ENCODE results near the gene TBC1D2. TPM values are rescaled to one million over a fixed set of nuclear protein-coding genes. Genes with fewer than 3 reads are reported as not detected.

Gene TBC1D2
- total and polyA plus RNA-seq, 4 donors: 2.8 to 5.1 (median 3.7) TPM

DNA sequence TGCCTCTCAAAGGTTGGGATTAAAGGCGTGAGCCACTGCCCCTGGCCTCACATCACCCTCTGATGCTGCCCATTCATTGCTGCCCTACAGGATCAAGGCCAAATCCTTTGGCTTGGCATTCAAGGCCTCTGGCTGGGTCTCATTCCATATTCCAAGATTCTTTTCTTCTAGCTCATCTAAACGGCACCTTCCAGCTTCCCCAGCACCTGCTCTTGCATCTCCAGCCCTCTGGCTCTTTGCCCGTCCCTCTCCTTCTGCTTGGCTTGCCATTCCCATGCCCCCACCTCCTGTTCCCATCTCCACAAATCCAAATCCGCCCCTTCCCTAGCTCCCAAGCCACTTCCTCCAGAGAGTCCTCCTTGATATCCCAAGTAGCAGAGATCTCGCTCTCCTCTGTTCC is 96.1 kb downstream of the TBC1D2 start:
- no peak overlapping the region for H3K9ac ChIP-seq (ENCODE audit: low read depth in 1 of 2, low read length in 2 of 2)
- DNase-seq (ENCODE audit: low spot score): no peak
- peaks cover 0 to 2% (median 0%) of the 10 kb centered on the region in 4 donors for H3K36me3 ChIP-seq (ENCODE audit: control insufficient read depth in 4 of 4, insufficient read depth in 3 of 4, low read depth in 1 of 4, low read length in 3 of 4)
- H3K9me3 ChIP-seq (ENCODE audit: control insufficient read depth in 4 of 4, low read length in 3 of 4): no peaks in the 10 kb centered on the region
- peaks cover 4 to 21% (median 14%) of the 10 kb centered on the region in 4 donors for H3K4me1 ChIP-seq (ENCODE audit: control insufficient read depth in 4 of 4, insufficient read depth in 4 of 4, low read length in 3 of 4)
- no peak overlapping the region for H3K4me3 ChIP-seq (ENCODE audit: low read depth in 1 of 3, low read length in 3 of 3)
- no peak for TF ChIP-seq ATF3 (IDR thresholded peaks at IDR 0.05)
- no peak for TF ChIP-seq HNF4A (conservative IDR thresholded peaks at IDR 0.05)
- TF ChIP-seq HNF4G (IDR thresholded peaks at IDR 0.05): no peak
- TF ChIP-seq RXRA (IDR thresholded peaks at IDR 0.05): no peak
- TF ChIP-seq SP1 (IDR thresholded peaks at IDR 0.05): no peak
- no peak for TF ChIP-seq YY1 (IDR thresholded peaks at IDR 0.05)
- TF ChIP-seq JUND (IDR thresholded peaks at IDR 0.05): no peak
- H3K27me3 ChIP-seq (ENCODE audit: control insufficient read depth in 4 of 4, insufficient read depth in 4 of 4, low read length in 3 of 4): no peaks in the 10 kb centered on the region
- H3K27ac ChIP-seq (ENCODE audit: low read depth in 1 of 2, low read length in 2 of 2): no peak overlapping the region
- WGBS: 93% methylated on average over 5 of the region's 5 CpGs

DNA sequence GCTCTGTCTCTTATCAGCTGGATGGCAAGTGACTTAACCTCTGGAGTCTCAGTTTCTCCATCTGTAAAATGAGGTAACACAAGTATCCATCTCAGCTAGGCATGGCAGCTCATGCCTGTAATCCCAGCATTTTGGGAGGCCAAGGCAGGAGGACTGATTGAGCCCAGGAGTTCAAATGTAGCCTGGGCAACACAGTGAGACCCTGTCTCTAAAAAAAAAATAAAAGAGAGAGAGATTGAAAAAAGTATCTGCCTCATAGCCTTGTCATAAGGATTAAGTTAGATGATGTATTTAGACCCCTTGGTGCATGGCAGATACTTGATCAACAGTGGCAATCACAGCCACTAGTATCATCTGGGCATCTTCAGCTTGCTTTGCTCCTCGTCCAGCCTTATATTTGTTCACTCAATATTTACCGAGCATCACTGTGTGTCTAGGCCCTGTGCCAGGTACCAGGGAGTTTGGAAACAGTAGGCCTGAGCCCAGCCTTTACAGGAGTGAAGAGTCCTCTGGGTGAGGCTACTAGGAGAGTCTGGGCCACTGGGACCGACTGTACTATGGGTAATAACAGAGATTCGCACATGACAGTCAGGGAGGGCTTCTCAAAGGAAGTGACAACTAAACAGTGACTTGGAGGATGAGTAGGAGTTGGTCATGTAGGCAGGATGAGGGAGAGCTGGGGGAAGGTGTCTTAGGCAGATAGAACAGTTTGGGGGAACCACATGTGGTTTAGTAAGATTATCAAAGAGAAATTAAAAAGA is 97.2 kb downstream of the TBC1D2 start:
- no peak for TF ChIP-seq REST (IDR thresholded peaks at IDR 0.05)
- peak; percentile 98 for TF ChIP-seq FOXA2 (IDR thresholded peaks at IDR 0.05)
- TF ChIP-seq HNF4A (conservative IDR thresholded peaks at IDR 0.05): peak; percentile 82 to 83
- peak; percentile 63 for TF ChIP-seq SP1 (IDR thresholded peaks at IDR 0.05)
- TF ChIP-seq ZBTB33 (IDR thresholded peaks at IDR 0.05): no peak
- TF ChIP-seq EGR1 (IDR thresholded peaks at IDR 0.05; ENCODE audit: low read depth in 2 of 2): peak in 1 of 2 donors; percentile 32
- TF ChIP-seq RAD21 (IDR thresholded peaks at IDR 0.05): peak; percentile 41 to 70
- no peak for TF ChIP-seq ATF3 (IDR thresholded peaks at IDR 0.05)
- no peak for TF ChIP-seq TAF1 (conservative IDR thresholded peaks at IDR 0.05)
- TF ChIP-seq MAX (IDR thresholded peaks at IDR 0.05): peak; percentile 58
- no peak for TF ChIP-seq GABPA (IDR thresholded peaks at IDR 0.05 in 1 of 2, conservative IDR thresholded peaks at IDR 0.05 in 1 of 2)
- peak; percentile 26 for TF ChIP-seq YY1 (IDR thresholded peaks at IDR 0.05)
- peak; percentile 96 for TF ChIP-seq FOXA1 (IDR thresholded peaks at IDR 0.05)
- peak; percentile 9 for TF ChIP-seq HNF4G (IDR thresholded peaks at IDR 0.05)
- TF ChIP-seq JUND (IDR thresholded peaks at IDR 0.05): peak; percentile 58 to 78
- TF ChIP-seq NR2F2 (IDR thresholded peaks at IDR 0.05): no peak
- TF ChIP-seq CTCF (IDR thresholded peaks at IDR 0.05; ENCODE audit: low read depth, low read length, missing input control): no peak
- peak; percentile 74 to 83 for TF ChIP-seq RXRA (IDR thresholded peaks at IDR 0.05)
- 24% methylated on average over 4 of the region's 4 CpGs for WGBS
- H3K9me3 ChIP-seq (ENCODE audit: control insufficient read depth in 4 of 4, low read length in 3 of 4): no peaks in the 10 kb centered on the region
- peaks cover 4 to 21% (median 14%) of the 10 kb centered on the region in 4 donors for H3K4me1 ChIP-seq (ENCODE audit: control insufficient read depth in 4 of 4, insufficient read depth in 4 of 4, low read length in 3 of 4)
- peak; percentile 52 for DNase-seq (ENCODE audit: low spot score)
- H3K4me3 ChIP-seq (ENCODE audit: low read depth in 1 of 3, low read length in 3 of 3): no peak overlapping the region
- H3K9ac ChIP-seq (ENCODE audit: low read depth in 1 of 2, low read length in 2 of 2): no peak overlapping the region
- peak overlapping the region in 1 of 2 donors; percentile 51 for H3K27ac ChIP-seq (ENCODE audit: low read depth in 1 of 2, low read length in 2 of 2)
- H3K36me3 ChIP-seq (ENCODE audit: control insufficient read depth in 4 of 4, insufficient read depth in 3 of 4, low read depth in 1 of 4, low read length in 3 of 4): peaks cover 0 to 3% (median 0%) of the 10 kb centered on the region in 4 donors
- H3K27me3 ChIP-seq (ENCODE audit: control insufficient read depth in 4 of 4, insufficient read depth in 4 of 4, low read length in 3 of 4): no peaks in the 10 kb centered on the region

All from liver (tissue), 9 donors.